ENCODE measurements around the gene OSER1. TPM values are rescaled to one million over a fixed set of nuclear protein-coding genes. Genes with fewer than 3 reads are reported as not detected.

The OSER1 gene
- total and polyA plus RNA-seq, 2 donors (not counting 1 experiment from before 2014, with no cell fraction given), result 50.9 to 73.2 TPM

- Histone ChIP-seq H2AFZ (ENCODE audit: low read length) (no peak overlapping the region), H3K27ac (ENCODE audit: insufficient read depth, low read length) (no peak overlapping the region), H4K20me1 (ENCODE audit: control insufficient read depth, extremely low read depth, insufficient read depth, low read length) (no peaks in the 10 kb centered on the region), H3K27me3 (ENCODE audit: control insufficient read depth, insufficient read depth, low read length) (no peaks in the 10 kb centered on the region), H3K36me3 (ENCODE audit: control insufficient read depth, insufficient read depth, low read length) (no peaks in the 10 kb centered on the region), H3K4me3 (replicated peaks in 1 of 4; ENCODE audit: control extremely low read depth in 1 of 4, insufficient read depth in 1 of 4, low read depth in 3 of 4, low read length in 4 of 4) (no peak overlapping the region), H3K4me1 (ENCODE audit: control insufficient read depth, extremely low read depth, insufficient read depth, low read length) (no peaks in the 10 kb centered on the region), H3K9ac (ENCODE audit: insufficient read depth, low read length) (no peak overlapping the region), H3K79me2 (ENCODE audit: control insufficient read depth, insufficient read depth, low read length) (peaks cover 4% of the 10 kb centered on the region), H3K9me3 (ENCODE audit: control insufficient read depth, insufficient read depth, low read depth, low read length) (no peaks in the 10 kb centered on the region), H3K4me2 (ENCODE audit: extremely low read depth, insufficient read depth, low read length) (no peak overlapping the region)
- TF ChIP-seq EZH2 (IDR thresholded peaks at IDR 0.05; ENCODE audit: low read length, missing control alignments), result no peak
- TF ChIP-seq CTCF (conservative IDR thresholded peaks at IDR 0.05 in 1 of 2, IDR thresholded peaks at IDR 0.05 in 1 of 2; ENCODE audit: low read depth in 1 of 2, low read length in 2 of 2), result peak; percentile 79 to 88
- DNase-seq (ENCODE audit: low read depth in 2 of 2), result peak; percentile 51 to 74
Observed at GRCh38 chr20:44215125-44215524, 4.6 kb upstream of the OSER1 start.

- Histone ChIP-seq H3K4me1 (ENCODE audit: control insufficient read depth, extremely low read depth, insufficient read depth, low read length) (peaks cover 2% of the 10 kb centered on the region), H2AFZ (ENCODE audit: low read length) (no peak overlapping the region), H3K4me3 (replicated peaks in 1 of 4; ENCODE audit: control extremely low read depth in 1 of 4, insufficient read depth in 1 of 4, low read depth in 3 of 4, low read length in 4 of 4) (no peak overlapping the region), H3K27ac (ENCODE audit: insufficient read depth, low read length) (no peak overlapping the region), H3K4me2 (ENCODE audit: extremely low read depth, insufficient read depth, low read length) (no peak overlapping the region), H3K9ac (ENCODE audit: insufficient read depth, low read length) (no peak overlapping the region), H3K36me3 (ENCODE audit: control insufficient read depth, insufficient read depth, low read length) (no peaks in the 10 kb centered on the region), H3K9me3 (ENCODE audit: control insufficient read depth, insufficient read depth, low read depth, low read length) (no peaks in the 10 kb centered on the region), H4K20me1 (ENCODE audit: control insufficient read depth, extremely low read depth, insufficient read depth, low read length) (no peaks in the 10 kb centered on the region), H3K27me3 (ENCODE audit: control insufficient read depth, insufficient read depth, low read length) (no peaks in the 10 kb centered on the region), H3K79me2 (ENCODE audit: control insufficient read depth, insufficient read depth, low read length) (peaks cover 28% of the 10 kb centered on the region)
- DNase-seq (ENCODE audit: low read depth in 2 of 2), result peak in 1 of 2 donors; percentile 45
- no peak for TF ChIP-seq EZH2 (IDR thresholded peaks at IDR 0.05; ENCODE audit: low read length, missing control alignments)
- TF ChIP-seq CTCF (conservative IDR thresholded peaks at IDR 0.05 in 1 of 2, IDR thresholded peaks at IDR 0.05 in 1 of 2; ENCODE audit: low read depth in 1 of 2, low read length in 2 of 2), result no peak
Observed at GRCh38 chr20:44212792-44213191, 2.2 kb upstream of the OSER1 start.

- peak overlapping the region; percentile 25 for H2AFZ ChIP-seq (ENCODE audit: low read length)
- peak overlapping the region; percentile 50 for H3K9ac ChIP-seq (ENCODE audit: insufficient read depth, low read length)
- H3K4me2 ChIP-seq (ENCODE audit: extremely low read depth, insufficient read depth, low read length), result peak overlapping the region; percentile 55
- no peak for TF ChIP-seq EZH2 (IDR thresholded peaks at IDR 0.05; ENCODE audit: low read length, missing control alignments)
- TF ChIP-seq CTCF (conservative IDR thresholded peaks at IDR 0.05 in 1 of 2, IDR thresholded peaks at IDR 0.05 in 1 of 2; ENCODE audit: low read depth in 1 of 2, low read length in 2 of 2), result no peak
- peak overlapping the region; percentile 44 to 86 (median 74) for H3K4me3 ChIP-seq (replicated peaks in 1 of 4; ENCODE audit: control extremely low read depth in 1 of 4, insufficient read depth in 1 of 4, low read depth in 3 of 4, low read length in 4 of 4)
- peaks cover 41% of the 10 kb centered on the region for H3K79me2 ChIP-seq (ENCODE audit: control insufficient read depth, insufficient read depth, low read length)
- H3K36me3 ChIP-seq (ENCODE audit: control insufficient read depth, insufficient read depth, low read length), result no peaks in the 10 kb centered on the region
- H3K9me3 ChIP-seq (ENCODE audit: control insufficient read depth, insufficient read depth, low read depth, low read length), result no peaks in the 10 kb centered on the region
- no peaks in the 10 kb centered on the region for H3K27me3 ChIP-seq (ENCODE audit: control insufficient read depth, insufficient read depth, low read length)
- H3K27ac ChIP-seq (ENCODE audit: insufficient read depth, low read length), result peak overlapping the region; percentile 72
- DNase-seq (ENCODE audit: low read depth in 2 of 2), result peak in 1 of 2 donors; percentile 47
- H4K20me1 ChIP-seq (ENCODE audit: control insufficient read depth, extremely low read depth, insufficient read depth, low read length), result no peaks in the 10 kb centered on the region
- H3K4me1 ChIP-seq (ENCODE audit: control insufficient read depth, extremely low read depth, insufficient read depth, low read length), result peaks cover 2% of the 10 kb centered on the region
Observed at GRCh38 chr20:44211177-44212039, 837 bp upstream of the OSER1 start.
